ENCODE measurements around the gene TFDP1.

TFDP1 gene

DNA sequence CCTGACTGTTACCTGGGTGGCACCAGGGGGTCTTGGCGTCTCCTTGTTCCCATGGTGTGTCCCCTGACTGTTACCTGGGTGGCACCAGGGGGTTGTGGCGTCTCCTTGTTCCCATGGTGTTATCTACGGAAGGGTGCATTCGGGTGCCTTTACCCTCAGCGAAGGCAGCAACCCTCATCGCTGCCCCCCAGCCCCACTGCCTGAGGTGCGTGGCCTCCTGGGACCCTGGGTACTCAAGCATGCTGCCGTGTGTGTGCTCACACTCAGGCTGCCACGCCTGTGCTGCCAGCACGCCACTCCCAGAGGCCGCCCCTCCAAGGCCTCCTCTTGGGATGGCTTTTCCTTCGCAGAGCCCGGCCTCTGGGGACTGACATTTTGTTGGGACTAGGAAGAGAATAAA lies 25.1 kb downstream of the TFDP1 start:
- TF ChIP-seq, protein P1, sequence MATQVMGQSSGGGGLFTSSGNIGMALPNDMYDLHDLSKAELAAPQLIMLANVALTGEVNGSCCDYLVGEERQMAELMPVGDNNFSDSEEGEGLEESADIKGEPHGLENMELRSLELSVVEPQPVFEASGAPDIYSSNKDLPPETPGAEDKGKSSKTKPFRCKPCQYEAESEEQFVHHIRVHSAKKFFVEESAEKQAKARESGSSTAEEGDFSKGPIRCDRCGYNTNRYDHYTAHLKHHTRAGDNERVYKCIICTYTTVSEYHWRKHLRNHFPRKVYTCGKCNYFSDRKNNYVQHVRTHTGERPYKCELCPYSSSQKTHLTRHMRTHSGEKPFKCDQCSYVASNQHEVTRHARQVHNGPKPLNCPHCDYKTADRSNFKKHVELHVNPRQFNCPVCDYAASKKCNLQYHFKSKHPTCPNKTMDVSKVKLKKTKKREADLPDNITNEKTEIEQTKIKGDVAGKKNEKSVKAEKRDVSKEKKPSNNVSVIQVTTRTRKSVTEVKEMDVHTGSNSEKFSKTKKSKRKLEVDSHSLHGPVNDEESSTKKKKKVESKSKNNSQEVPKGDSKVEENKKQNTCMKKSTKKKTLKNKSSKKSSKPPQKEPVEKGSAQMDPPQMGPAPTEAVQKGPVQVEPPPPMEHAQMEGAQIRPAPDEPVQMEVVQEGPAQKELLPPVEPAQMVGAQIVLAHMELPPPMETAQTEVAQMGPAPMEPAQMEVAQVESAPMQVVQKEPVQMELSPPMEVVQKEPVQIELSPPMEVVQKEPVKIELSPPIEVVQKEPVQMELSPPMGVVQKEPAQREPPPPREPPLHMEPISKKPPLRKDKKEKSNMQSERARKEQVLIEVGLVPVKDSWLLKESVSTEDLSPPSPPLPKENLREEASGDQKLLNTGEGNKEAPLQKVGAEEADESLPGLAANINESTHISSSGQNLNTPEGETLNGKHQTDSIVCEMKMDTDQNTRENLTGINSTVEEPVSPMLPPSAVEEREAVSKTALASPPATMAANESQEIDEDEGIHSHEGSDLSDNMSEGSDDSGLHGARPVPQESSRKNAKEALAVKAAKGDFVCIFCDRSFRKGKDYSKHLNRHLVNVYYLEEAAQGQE (IDR thresholded peaks at IDR 0.05; ENCODE audit: insufficient read depth in 1 of 2, low read depth in 2 of 2, low read length in 2 of 2): no peak
- no peak for TF ChIP-seq SIN3A (IDR thresholded peaks at IDR 0.05; ENCODE audit: borderline replicate concordance, insufficient read depth, low read length)
- TF ChIP-seq FOXP2 (optimal IDR thresholded peaks at IDR 0.05; ENCODE audit: borderline replicate concordance, extremely low read depth, extremely low read length, insufficient read depth): no peak
- TF ChIP-seq TAF1 (IDR thresholded peaks at IDR 0.05; ENCODE audit: borderline replicate concordance, insufficient read depth, low read length): no peak
- TF ChIP-seq POLR2AphosphoS5 (IDR thresholded peaks at IDR 0.05; ENCODE audit: low read depth, low read length): no peak

DNA sequence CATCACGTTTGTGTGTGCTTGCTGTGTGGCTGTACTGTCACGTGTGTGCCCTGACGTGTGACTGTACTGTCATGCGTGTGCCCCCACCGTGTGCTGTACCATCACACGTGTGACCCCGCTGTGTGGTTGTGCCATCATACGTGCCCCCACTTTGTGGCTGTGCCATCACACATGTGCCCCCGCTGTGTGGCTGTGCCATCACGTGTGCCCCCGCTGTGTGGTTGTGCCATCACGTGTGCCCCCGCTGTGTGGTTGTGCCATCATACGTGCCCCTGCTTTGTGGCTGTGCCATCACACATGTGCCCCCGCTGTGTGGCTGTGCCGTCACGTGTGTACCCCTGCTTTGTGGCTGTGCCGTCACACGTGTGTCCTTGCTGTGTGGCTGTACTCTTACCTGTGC lies 25.7 kb downstream of the TFDP1 start:
- TF ChIP-seq SIN3A (IDR thresholded peaks at IDR 0.05; ENCODE audit: borderline replicate concordance, insufficient read depth, low read length) (no peak), TAF1 (IDR thresholded peaks at IDR 0.05; ENCODE audit: borderline replicate concordance, insufficient read depth, low read length) (no peak), POLR2AphosphoS5 (IDR thresholded peaks at IDR 0.05; ENCODE audit: low read depth, low read length) (no peak), FOXP2 (optimal IDR thresholded peaks at IDR 0.05; ENCODE audit: borderline replicate concordance, extremely low read depth, extremely low read length, insufficient read depth) (no peak)
- TF ChIP-seq, protein P1 (IDR thresholded peaks at IDR 0.05; ENCODE audit: insufficient read depth in 1 of 2, low read depth in 2 of 2, low read length in 2 of 2): no peak

DNA sequence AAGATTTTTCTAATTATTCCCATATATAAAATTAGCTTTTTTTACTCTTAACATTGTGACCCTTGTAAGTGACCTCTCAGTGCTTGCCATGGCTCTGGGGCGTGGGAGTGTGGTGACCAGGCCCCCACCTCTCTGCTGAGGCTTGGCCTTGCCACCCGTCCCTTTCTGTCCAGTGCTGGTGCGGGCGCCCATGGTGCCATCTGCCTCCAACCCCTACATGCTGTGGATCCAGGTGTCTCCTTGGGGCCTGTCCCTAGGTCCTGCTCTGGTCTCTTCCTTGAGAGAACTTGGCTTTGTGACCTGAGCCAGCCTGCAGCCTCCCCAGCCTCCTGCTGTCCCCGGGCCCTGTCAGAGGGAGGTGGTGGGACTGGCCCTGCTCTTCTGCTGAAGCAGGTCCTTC lies 27.4 kb downstream of the TFDP1 start:
- TF ChIP-seq TAF1 (IDR thresholded peaks at IDR 0.05; ENCODE audit: borderline replicate concordance, insufficient read depth, low read length): no peak
- TF ChIP-seq FOXP2 (optimal IDR thresholded peaks at IDR 0.05; ENCODE audit: borderline replicate concordance, extremely low read depth, extremely low read length, insufficient read depth): no peak
- no peak for TF ChIP-seq POLR2AphosphoS5 (IDR thresholded peaks at IDR 0.05; ENCODE audit: low read depth, low read length)
- no peak for TF ChIP-seq SIN3A (IDR thresholded peaks at IDR 0.05; ENCODE audit: borderline replicate concordance, insufficient read depth, low read length)
- TF ChIP-seq, protein P1 (IDR thresholded peaks at IDR 0.05; ENCODE audit: insufficient read depth in 1 of 2, low read depth in 2 of 2, low read length in 2 of 2): no peak

DNA sequence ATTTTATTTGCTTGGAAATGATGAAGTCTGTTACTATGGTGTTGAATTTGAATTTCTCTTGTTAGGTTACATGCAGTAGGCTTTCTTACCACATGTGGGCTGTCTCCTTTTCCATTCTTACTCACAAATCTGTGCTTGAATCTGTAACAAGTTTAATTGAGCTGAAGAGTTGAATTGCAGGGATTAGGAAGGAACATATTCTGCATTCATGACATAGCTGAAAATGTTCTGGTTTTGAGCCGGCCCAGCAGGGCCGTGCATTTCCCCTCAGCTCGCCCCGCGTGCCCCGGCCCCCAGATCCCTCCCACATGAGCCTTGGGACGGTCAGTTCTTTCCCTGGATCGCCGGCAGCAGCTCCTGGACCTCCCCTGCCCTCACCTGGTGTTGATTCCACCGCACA lies 28.1 kb downstream of the TFDP1 start:
- TF ChIP-seq SIN3A (IDR thresholded peaks at IDR 0.05; ENCODE audit: borderline replicate concordance, insufficient read depth, low read length) (no peak), TAF1 (IDR thresholded peaks at IDR 0.05; ENCODE audit: borderline replicate concordance, insufficient read depth, low read length) (no peak), POLR2AphosphoS5 (IDR thresholded peaks at IDR 0.05; ENCODE audit: low read depth, low read length) (no peak), FOXP2 (optimal IDR thresholded peaks at IDR 0.05; ENCODE audit: borderline replicate concordance, extremely low read depth, extremely low read length, insufficient read depth) (no peak)
- TF ChIP-seq, protein P1 (IDR thresholded peaks at IDR 0.05; ENCODE audit: insufficient read depth in 1 of 2, low read depth in 2 of 2, low read length in 2 of 2): no peak

Data from PFSK-1 (cell line).